CD14-positive monocyte (primary cell): ENCODE results near the gene SUPT20HL1. TPM values are rescaled to one million over a fixed set of nuclear protein-coding genes. Genes with fewer than 3 reads are reported as not detected.

ENCODE experiments used
- DNase-seq, 3 donors: peaks; one replicate each; pipeline ENCODE4 v3.0.0-alpha.2; 2011 to 2022
- H2AFZ ChIP-seq: 2 replicates; pipeline ENCODE4 v1.6.0; 2012; ENCODE audit warnings: mild to moderate bottlenecking, low read depth, low read length, inconsistent platforms; ENCODE audit not compliant: insufficient read depth, poor library complexity, severe bottlenecking
- H3K27ac ChIP-seq, 2 donors: 1 replicate in 1 of 2; 2 replicates in 1 of 2; pipeline ENCODE4 v1.5.1; 2012 to 2013; ENCODE audit warnings: low read length in 2 of 2, control low read depth in 1 of 2, inconsistent platforms in 1 of 2, low read depth in 1 of 2, mild to moderate bottlenecking in 1 of 2
- H3K27me3 ChIP-seq, 2 donors: one replicate each; pipeline versions ENCODE4 v1.6.0 to v1.6.1; 2011 to 2013; ENCODE audit warnings: low read length in 2 of 2; ENCODE audit not compliant: control insufficient read depth in 2 of 2, insufficient read depth in 2 of 2
- H3K36me3 ChIP-seq, 2 donors: replicated peaks in 1 of 2; 1 replicate in 1 of 2; 2 replicates in 1 of 2; pipeline versions ENCODE4 v1.5.1 to v1.6.1; 2012 to 2013; ENCODE audit warnings: low read length in 2 of 2, control low read depth in 1 of 2, inconsistent platforms in 1 of 2, mild to moderate bottlenecking in 1 of 2; ENCODE audit not compliant: insufficient read depth in 2 of 2, control insufficient read depth in 1 of 2
- H3K4me1 ChIP-seq, 2 donors: 1 replicate in 1 of 2; 2 replicates in 1 of 2; pipeline versions ENCODE4 v1.5.1 to v1.6.1; 2012 to 2013; ENCODE audit warnings: low read length in 2 of 2, control low read depth in 1 of 2, inconsistent platforms in 1 of 2, mild to moderate bottlenecking in 1 of 2, moderate library complexity in 1 of 2; ENCODE audit not compliant: insufficient read depth in 2 of 2, control insufficient read depth in 1 of 2
- H3K4me2 ChIP-seq: replicated peaks from 2 replicates; pipeline ENCODE3; 2012; ENCODE audit warnings: low read length, moderate library complexity, mild to moderate bottlenecking; ENCODE audit not compliant: poor library complexity, severe bottlenecking; ENCODE audit errors: extremely low read depth
- H3K4me3 ChIP-seq, 3 experiments: fragments of 200-600 bp in 1 of 3; sonication (generic) in 1 of 3; replicated peaks in 1 of 3; 1 replicate in 2 of 3; 2 replicates in 1 of 3; pipeline ENCODE4 v1.5.1; 2011 to 2013; ENCODE audit warnings: low read length in 3 of 3, mild to moderate bottlenecking in 3 of 3, control low read depth in 2 of 3, low read depth in 2 of 3, inconsistent platforms in 1 of 3, moderate library complexity in 1 of 3
- H3K79me2 ChIP-seq: 2 replicates; pipeline ENCODE4 v1.6.0; 2012; ENCODE audit warnings: mild to moderate bottlenecking, control low read depth, inconsistent platforms, low read length, moderate library complexity; ENCODE audit not compliant: insufficient read depth
- H3K9ac ChIP-seq: 2 replicates; pipeline ENCODE4 v1.6.0; 2017; ENCODE audit warnings: low read length, mild to moderate bottlenecking; ENCODE audit not compliant: insufficient read depth, poor library complexity, severe bottlenecking
- H3K9me3 ChIP-seq, 2 donors: replicated peaks in 1 of 2; 1 replicate in 1 of 2; 2 replicates in 1 of 2; pipeline versions ENCODE4 v1.5.1 to v1.6.1; 2012 to 2013; ENCODE audit warnings: low read length in 2 of 2, control low read depth in 1 of 2; ENCODE audit not compliant: control insufficient read depth in 1 of 2, insufficient read depth in 1 of 2
- H4K20me1 ChIP-seq: 2 replicates; pipeline ENCODE4 v1.6.0; 2012; ENCODE audit warnings: mild to moderate bottlenecking, low read length, control low read depth, moderate library complexity; ENCODE audit not compliant: insufficient read depth
- H3K27ac Mint-ChIP-seq, 7 donors: one replicate each; pipeline ENCODE4 v1.8.0; 2020; ENCODE audit warnings: mild to moderate bottlenecking in 7 of 7, mixed read lengths in 7 of 7, moderate library complexity in 6 of 7, inconsistent platforms in 2 of 7
- H3K27me3 Mint-ChIP-seq, 3 donors: one replicate each; pipeline ENCODE4 v1.8.0; 2021 to 2022; ENCODE audit warnings: low read depth in 3 of 3, mild to moderate bottlenecking in 3 of 3, mixed read lengths in 3 of 3, moderate library complexity in 3 of 3, inconsistent platforms in 1 of 3
- H3K36me3 Mint-ChIP-seq, 2 donors: one replicate each; pipeline ENCODE4 v1.8.0; 2020; ENCODE audit warnings: mixed read lengths in 2 of 2, inconsistent platforms in 1 of 2, mild to moderate bottlenecking in 1 of 2
- H3K4me1 Mint-ChIP-seq: one replicate; pipeline ENCODE4 v1.8.0; 2020; ENCODE audit warnings: mild to moderate bottlenecking, mixed read lengths
- H3K4me3 Mint-ChIP-seq, 2 donors: one replicate each; pipeline ENCODE4 v1.8.0; 2020; ENCODE audit warnings: mild to moderate bottlenecking in 2 of 2, mixed read lengths in 2 of 2, moderate library complexity in 1 of 2
- H3K9me3 Mint-ChIP-seq, 7 donors: one replicate each; pipeline ENCODE4 v1.8.0; 2020 to 2022; ENCODE audit warnings: mixed read lengths in 7 of 7, mild to moderate bottlenecking in 6 of 7, moderate library complexity in 6 of 7, inconsistent platforms in 2 of 7
- CTCF ChIP-seq: fragments of 200-600 bp; IDR thresholded peaks from one replicate; pipeline ENCODE4 v1.8.0; 2022; ENCODE audit warnings: antibody characterized with exemption, mild to moderate bottlenecking
- WGBS: methylation state at CpG from one replicate; pipeline ENCODE4 v1.1.5; 2013; ENCODE audit warnings: missing lambda C conversion rate; ENCODE audit not compliant: insufficient coverage; 5-methylcytosine and 5-hydroxymethylcytosine counted together
- intact Hi-C, 2 donors: fragments of 100-400 bp; cut with micrococcal nuclease; formaldehyde crosslinking; loops; one replicate each; pipeline versions ENCODE4 v1.15.0 to v1.15.1; 2023
- polyA plus RNA-seq, 3 donors: library from polyadenylated mRNA; depleted of rRNA in 1 of 3; unstranded in 2 of 3; stranded (reverse) in 1 of 3; fragments of 300-500 nt in 2 of 3; fragments of >200 nt in 1 of 3; fragmentation: Illumina TruSeq in 2 of 3; gene quantifications; 1 replicate in 2 of 3; 2 replicates in 1 of 3; pipeline ENCODE4 v1.2.3, GENCODE V29; 2012 to 2021

SUPT20HL1 gene
- polyA plus RNA-seq, 3 donors = not detected

DNA sequence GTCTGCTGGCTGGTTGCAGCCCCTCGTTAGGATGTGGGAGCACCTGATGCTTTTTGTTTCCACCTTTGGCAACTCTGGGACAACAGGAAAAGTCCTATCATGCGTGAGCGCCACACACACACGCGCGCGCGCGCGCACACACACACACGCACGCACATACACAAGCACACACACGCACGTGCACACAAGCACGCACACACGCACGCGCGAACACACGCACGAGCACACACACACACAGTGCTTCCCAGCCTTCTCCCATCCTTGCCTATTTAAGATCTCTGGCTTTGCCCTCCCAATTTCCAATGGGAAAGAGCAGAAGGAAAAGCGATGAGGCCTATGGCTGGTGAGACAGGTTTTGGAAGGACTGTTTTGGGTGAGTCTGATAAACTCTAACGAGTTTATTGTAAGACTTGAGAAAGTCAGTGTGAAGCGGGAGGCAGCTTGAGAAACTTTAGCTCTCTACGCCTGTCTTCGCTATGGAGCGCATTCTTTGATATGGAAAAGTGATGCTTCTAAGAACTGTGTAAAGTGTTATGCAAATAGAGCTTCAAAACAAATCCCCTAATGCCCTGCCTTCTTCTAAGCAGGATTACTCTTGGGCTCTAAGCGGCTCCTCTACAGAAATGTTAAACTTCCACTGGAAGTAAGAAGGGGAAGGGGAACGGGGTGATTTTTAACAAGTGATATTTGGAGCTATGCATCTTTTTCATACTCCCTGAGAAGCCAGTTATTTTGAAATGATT is 11.8 kb downstream of the SUPT20HL1 start:
- TF ChIP-seq CTCF = no peak
- Mint-ChIP-seq H3K36me3 (no peaks in the 10 kb centered on the region), H3K27me3 (peaks cover 0 to 40% (median 7%) of the 10 kb centered on the region in 3 donors), H3K4me3 (peak overlapping the region in 1 of 2 donors; percentile 31), H3K9me3 (no peaks in the 10 kb centered on the region), H3K4me1 (peaks cover 14% of the 10 kb centered on the region), H3K27ac (no peak overlapping the region)
- H3K27ac ChIP-seq = no peak overlapping the region
- peaks cover 0 to 5% of the 10 kb centered on the region in 2 donors for H3K27me3 ChIP-seq
- DNase-seq = no peak
- H3K9me3 ChIP-seq = no peaks in the 10 kb centered on the region
- WGBS = 64% methylated on average over 11 of the region's 29 CpGs
- H3K9ac ChIP-seq = no peak overlapping the region
- H3K4me3 ChIP-seq = no peak overlapping the region
- H3K36me3 ChIP-seq = no peaks in the 10 kb centered on the region
- peaks cover 0 to 4% of the 10 kb centered on the region in 2 donors for H3K4me1 ChIP-seq
- H2AFZ ChIP-seq = peak overlapping the region; percentile 50
- no peaks in the 10 kb centered on the region for H4K20me1 ChIP-seq
- intact Hi-C loops = no loop called here
- H3K4me2 ChIP-seq = no peak overlapping the region
- no peaks in the 10 kb centered on the region for H3K79me2 ChIP-seq

- Histone ChIP-seq H3K4me1 (peaks cover 0 to 4% of the 10 kb centered on the region in 2 donors), H3K9ac (no peak overlapping the region), H3K36me3 (no peaks in the 10 kb centered on the region), H3K27me3 (peaks cover 0 to 15% of the 10 kb centered on the region in 2 donors), H3K9me3 (no peaks in the 10 kb centered on the region), H3K4me3 (no peak overlapping the region), H4K20me1 (no peaks in the 10 kb centered on the region), H3K4me2 (no peak overlapping the region), H3K27ac (no peak overlapping the region), H3K79me2 (no peaks in the 10 kb centered on the region), H2AFZ (no peak overlapping the region)
- TF ChIP-seq CTCF = no peak
- no peak overlapping the region for H3K27ac Mint-ChIP-seq
- peaks cover 11% of the 10 kb centered on the region for H3K4me1 Mint-ChIP-seq
- intact Hi-C loops = no loop called here
- H3K9me3 Mint-ChIP-seq = no peaks in the 10 kb centered on the region
- 28% methylated on average over 2 of the region's 12 CpGs for WGBS
- H3K4me3 Mint-ChIP-seq = no peak overlapping the region
- H3K27me3 Mint-ChIP-seq = peaks cover 0 to 31% (median 6%) of the 10 kb centered on the region in 3 donors
- no peaks in the 10 kb centered on the region for H3K36me3 Mint-ChIP-seq
- no peak for DNase-seq
Observed at GRCh38 chrX:24375600-24376131, 15.2 kb downstream of the SUPT20HL1 start.
